SIG-M5 (cell line): Measurements from ENCODE around the gene KRT78.
"Not testable (repeated sequence)": the region's sequence is repeated elsewhere in the genome, so short reads cannot be mapped to it uniquely, and the experiment has no call there.

Source experiments
- DNase-seq: peaks from one replicate; lab custom pipeline; 2025; lab: John Stamatoyannopoulos, UW

KRT78 gene

DNA sequence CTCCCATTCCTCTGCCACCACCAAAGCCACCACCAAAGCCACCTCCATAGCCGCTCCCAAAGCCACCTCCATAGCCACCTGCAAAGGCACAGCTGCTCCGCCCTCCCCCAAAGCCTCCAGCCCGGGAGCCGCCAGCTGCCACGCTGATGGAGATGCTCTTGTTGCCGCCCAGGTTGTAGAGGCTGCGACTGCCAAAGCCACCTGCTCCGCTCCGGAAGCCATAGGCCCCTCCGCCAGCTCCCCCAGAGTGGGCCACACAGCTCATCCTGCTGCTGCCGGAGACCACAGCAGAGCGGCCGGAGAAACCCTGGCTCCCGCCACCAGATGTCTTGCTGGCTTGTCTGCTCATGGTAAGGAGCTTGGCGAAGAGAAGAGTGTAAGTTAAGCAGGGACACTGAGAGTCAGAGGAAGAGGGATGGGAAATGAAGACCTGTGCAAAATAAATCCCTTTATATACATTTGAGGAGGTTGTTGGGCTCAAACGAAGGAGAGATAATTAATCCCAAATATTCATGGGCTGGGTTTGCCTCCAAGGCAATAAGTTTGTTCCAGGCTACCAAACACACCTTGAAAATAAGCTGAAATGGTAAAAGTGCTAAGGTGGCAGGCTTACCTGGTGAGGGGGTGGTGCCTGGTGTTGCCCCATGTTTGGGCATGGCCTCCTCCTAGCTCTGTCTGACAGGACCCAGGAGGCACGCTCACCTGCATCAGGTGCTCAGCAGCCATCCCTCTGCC is 52.9 kb downstream of the KRT78 start, which contains the start of gene KRT3:
TSS of gene KRT3 (minus strand) at position 424 of the 735 bp plus-strand sequence. CDS start at position 349, 75 bp downstream.
- no peak for DNase-seq

GRCh38 chr12:52795332-52795674 is 53.5 kb downstream of the KRT78 start:
- DNase-seq = not testable (repeated sequence)

DNA sequence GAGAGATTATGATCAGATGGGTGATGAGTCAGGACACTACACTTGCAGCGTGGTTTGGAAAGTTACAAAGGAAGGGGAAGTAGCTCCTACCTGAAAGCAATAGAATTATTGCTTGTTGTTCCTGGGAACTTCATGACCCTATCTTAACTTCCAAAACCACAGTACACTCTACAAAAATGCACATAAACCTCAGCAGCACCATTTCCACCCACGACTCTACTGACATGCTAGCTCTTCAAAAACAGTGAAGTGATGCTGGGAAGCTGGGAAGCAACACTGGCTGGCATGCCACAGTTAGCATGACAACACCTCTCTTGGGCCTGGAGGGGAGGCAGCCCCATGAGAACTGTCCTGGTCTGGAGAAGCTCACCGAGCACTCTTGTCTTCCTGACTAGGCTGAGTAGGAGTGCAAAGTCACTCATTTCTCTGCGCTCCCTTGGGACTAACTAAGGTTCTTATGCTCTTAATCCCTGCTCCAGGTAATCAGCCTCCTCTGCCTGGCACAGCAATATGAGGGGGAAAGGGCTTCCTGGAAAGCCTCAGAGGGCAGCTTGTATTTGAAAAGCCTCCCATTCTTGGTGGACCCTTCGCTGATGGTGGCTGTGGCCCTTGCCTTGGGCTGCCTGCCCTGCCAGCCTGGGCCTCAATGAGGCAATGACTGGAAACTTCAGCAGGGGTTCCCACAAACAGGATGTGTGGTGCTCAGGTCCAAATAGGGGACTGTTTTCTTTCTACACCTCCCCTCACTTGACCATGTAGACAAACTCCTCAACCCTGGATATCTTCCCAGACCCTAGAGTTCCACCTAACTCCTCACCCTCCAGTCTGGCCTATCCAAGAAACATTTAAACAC is 54.1 kb downstream of the KRT78 start:
- DNase-seq = no peak

GRCh38 chr12:52792185-52793029 is 56.4 kb downstream of the KRT78 start:
- DNase-seq = no peak

DNA sequence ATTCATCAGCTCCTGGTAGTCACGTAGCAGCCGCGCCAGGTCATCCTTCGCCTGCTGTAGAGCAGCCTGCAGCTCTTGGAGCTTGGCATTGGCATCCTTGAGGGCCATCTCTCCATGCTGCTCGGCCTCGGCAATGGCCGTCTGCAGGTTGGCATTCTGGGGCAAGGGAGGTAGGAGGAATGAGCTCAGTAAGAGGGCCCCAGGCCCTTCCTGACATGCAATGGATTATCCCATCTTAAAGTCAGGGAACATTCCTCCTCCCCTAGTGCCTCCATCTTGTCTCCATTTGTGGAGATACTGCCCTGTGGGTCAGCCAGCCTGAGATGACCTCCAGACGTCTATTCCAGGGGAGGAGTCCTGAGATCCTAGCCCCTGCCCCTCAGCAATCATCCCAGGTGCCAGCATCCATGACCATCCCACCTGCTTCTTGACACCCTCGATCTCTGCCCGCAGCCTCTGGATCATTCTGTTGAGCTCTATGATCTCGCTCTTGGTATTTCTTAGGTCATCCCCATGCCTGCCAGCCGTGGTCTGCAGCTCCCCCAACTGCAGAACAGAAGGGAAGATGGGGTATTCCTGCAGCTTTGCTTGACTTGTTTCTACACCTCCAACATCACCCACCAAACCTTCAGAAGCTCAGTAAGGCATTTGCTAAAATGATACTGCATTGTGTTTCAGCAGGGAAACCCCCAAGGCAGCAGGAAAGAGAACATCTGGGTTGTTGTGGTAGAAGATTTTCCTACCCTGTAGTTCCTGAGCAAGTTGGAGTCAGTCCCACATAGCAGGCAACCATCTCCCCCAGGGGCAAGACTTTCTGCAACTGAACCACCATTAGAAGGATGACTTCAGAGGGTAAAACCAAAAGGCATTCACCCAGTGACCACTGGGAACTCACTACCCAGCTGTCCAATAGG is 57.3 kb downstream of the KRT78 start:
- DNase-seq = no peak

GRCh38 chr12:52790427-52791270 is 58.1 kb downstream of the KRT78 start:
- DNase-seq = no peak

- DNase-seq = no peak
Measured at GRCh38 chr12:52789637-52790426, 59.0 kb downstream of the KRT78 start.

GRCh38 chr12:52788876-52789636 is 59.7 kb downstream of the KRT78 start:
- no peak for DNase-seq

DNA sequence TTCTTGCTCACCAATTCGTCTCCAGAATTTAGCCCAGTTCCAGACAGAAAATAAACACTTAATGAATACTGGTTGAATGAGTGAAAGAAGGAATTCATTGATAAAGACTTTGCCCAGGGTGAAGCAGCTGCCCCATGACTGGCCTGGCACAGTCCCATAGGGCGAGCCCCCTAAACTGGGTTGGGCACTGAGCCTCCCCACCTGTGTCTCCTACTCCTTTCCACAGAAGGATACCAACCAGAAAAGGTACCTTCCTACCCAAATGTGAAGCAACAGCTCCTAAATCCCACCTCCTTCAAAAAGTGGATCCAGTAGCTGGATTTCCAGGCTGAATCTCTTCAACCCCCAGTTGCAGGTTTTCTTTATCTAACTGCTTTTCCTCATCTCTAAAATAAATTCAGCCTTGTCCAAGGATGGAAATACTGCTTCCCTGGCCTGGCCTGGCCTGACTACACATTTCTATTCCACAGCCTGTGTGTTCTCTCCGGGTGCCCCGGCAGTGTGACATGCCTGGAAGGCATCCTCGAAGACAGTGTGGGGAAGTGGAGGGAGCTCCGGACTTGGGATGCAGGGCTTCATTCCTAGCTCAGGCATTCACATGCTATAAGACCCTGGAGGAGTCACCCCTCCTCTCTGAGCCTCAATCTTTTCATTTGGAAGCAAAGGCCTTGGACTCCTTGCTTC is 60.5 kb downstream of the KRT78 start:
- DNase-seq = no peak
